Testis (tissue), 3 donors: ENCODE measurements around the gene GNL2. TPM values are rescaled to one million over a fixed set of nuclear protein-coding genes. Genes with fewer than 3 reads are reported as not detected.
"Not testable (repeated sequence)": the region's sequence is repeated elsewhere in the genome, so short reads cannot be mapped to it uniquely, and the experiment has no call there.

Experiments
- DNase-seq: peaks from one replicate; pipeline ENCODE4 v3.0.0-alpha.2; 2019
- H3K27ac ChIP-seq, 2 donors: fragments of 200-600 bp; sonication (generic); one replicate each; pipeline ENCODE4 v1.5.1; 2019
- H3K27me3 ChIP-seq: fragments of 200-600 bp; sonication (generic); one replicate; pipeline ENCODE4 v1.5.1; 2019
- H3K36me3 ChIP-seq: fragments of 200-600 bp; sonication (generic); one replicate; pipeline ENCODE4 v1.5.1; 2017; ENCODE audit warnings: low read depth; ENCODE audit errors: missing control alignments
- H3K4me1 ChIP-seq: fragments of 200-600 bp; sonication (generic); one replicate; pipeline ENCODE4 v1.5.1; 2019
- H3K4me3 ChIP-seq, 2 donors: fragments of 200-600 bp; sonication (generic); one replicate each; pipeline ENCODE4 v1.5.1; 2017 to 2019
- H3K9me3 ChIP-seq: fragments of 200-600 bp; sonication (generic); one replicate; pipeline ENCODE4 v1.5.1; 2017
- CTCF ChIP-seq, 3 experiments: fragments of 450-650 bp in 2 of 3; fragments of 200-600 bp in 1 of 3; sonication (generic) in 1 of 3; IDR thresholded peaks; one replicate each; pipeline ENCODE4 v1.5.1; 2016 to 2019; ENCODE audit warnings: antibody characterized with exemption in 3 of 3, mild to moderate bottlenecking in 2 of 3, moderate library complexity in 1 of 3
- POLR2A ChIP-seq: fragments of 450-650 bp; IDR thresholded peaks from one replicate; pipeline ENCODE4 v1.6.1; 2017; ENCODE audit warnings: antibody characterized with exemption, mild to moderate bottlenecking, moderate library complexity
- WGBS, 2 donors: methylation state at CpG; one replicate each; pipeline ENCODE4 v1.1.5; 2018; 5-methylcytosine and 5-hydroxymethylcytosine counted together
- intact Hi-C: fragments of 100-400 bp; cut with DNase I; formaldehyde crosslinking; loops from one replicate; pipeline ENCODE4 v1.15.1; 2023; ENCODE audit warnings: low total_unique reads
- polyA plus RNA-seq: library from polyadenylated mRNA; stranded (reverse); fragments of 350-450 nt; fragmentation: Illumina TruSeq; extraction: RNeasy Lipid Tissue Mini Kit (QIAGEN cat#74804); gene quantifications from one replicate; pipeline ENCODE4 v1.2.3, GENCODE V29; 2014; ENCODE audit warnings: low read depth, low replicate concordance; ENCODE audit not compliant: insufficient read depth
- total RNA-seq, 2 donors: library from RNA; depleted of rRNA; stranded (reverse); fragments of >200 nt; gene quantifications; one replicate each; pipeline ENCODE4 v1.2.3, GENCODE V29; 2016

The GNL2 gene
- total and polyA plus RNA-seq, 3 donors from 2014 or later = 34.4 to 78.7 (median 57.4) TPM

GRCh38 chr1:37562984-37563383 is 32.8 kb downstream of the GNL2 start:
- no peak for DNase-seq
- intact Hi-C loops = no loop called here
- WGBS, 2 donors = 84 to 85% methylated on average over 1 of the region's 1 CpG
- Histone ChIP-seq H3K27me3 (no peaks in the 10 kb centered on the region), H3K36me3 (no peaks in the 10 kb centered on the region), H3K27ac (no peak overlapping the region), H3K9me3 (no peaks in the 10 kb centered on the region), H3K4me1 (peaks cover 6% of the 10 kb centered on the region), H3K4me3 (no peak overlapping the region)
- no peak for TF ChIP-seq CTCF (IDR thresholded peaks at IDR 0.05)
- TF ChIP-seq POLR2A = no peak

GRCh38 chr1:37561133-37562132 is 34.3 kb downstream of the GNL2 start:
- WGBS, 2 donors = 94 to 95% methylated on average over 16 to 21 of the region's 21 CpGs
- Histone ChIP-seq H3K27ac (no peak overlapping the region), H3K36me3 (no peaks in the 10 kb centered on the region), H3K4me3 (no peak overlapping the region), H3K9me3 (no peaks in the 10 kb centered on the region), H3K27me3 (no peaks in the 10 kb centered on the region), H3K4me1 (peaks cover 11% of the 10 kb centered on the region)
- intact Hi-C loops = no loop called here
- no peak for DNase-seq
- TF ChIP-seq CTCF (IDR thresholded peaks at IDR 0.05) (peak in 2 of 3 experiments; percentile 20 to 35), POLR2A (no peak)

- no peak for TF ChIP-seq POLR2A
- no peak for TF ChIP-seq CTCF (IDR thresholded peaks at IDR 0.05)
- intact Hi-C loops = no loop called here
- Histone ChIP-seq H3K27ac (peak overlapping the region; percentile 41 to 44), H3K27me3 (no peaks in the 10 kb centered on the region), H3K9me3 (no peaks in the 10 kb centered on the region), H3K4me3 (no peak overlapping the region), H3K36me3 (no peaks in the 10 kb centered on the region), H3K4me1 (peaks cover 16% of the 10 kb centered on the region)
- 68 to 83% methylated on average over 9 to 10 of the region's 10 CpGs for WGBS, 2 donors
- DNase-seq = no peak
Observed at GRCh38 chr1:37560401-37561132, 35.2 kb downstream of the GNL2 start.

- H3K27ac ChIP-seq = peak overlapping the region; percentile 41 to 44
- WGBS, 2 donors = 46 to 63% methylated on average over 11 to 12 of the region's 12 CpGs
- H3K36me3 ChIP-seq, intact Hi-C loops, H3K27me3 ChIP-seq, H3K9me3 ChIP-seq, H3K4me3 ChIP-seq: not testable (repeated sequence)
- peak; percentile 35 for DNase-seq
- H3K4me1 ChIP-seq = peaks cover 16% of the 10 kb centered on the region
Observed at GRCh38 chr1:37559957-37560379, 35.8 kb downstream of the GNL2 start.

- Histone ChIP-seq H3K4me3 (no peak overlapping the region), H3K4me1 (peaks cover 16% of the 10 kb centered on the region), H3K9me3 (no peaks in the 10 kb centered on the region), H3K27me3 (no peaks in the 10 kb centered on the region), H3K36me3 (no peaks in the 10 kb centered on the region), H3K27ac (peak overlapping the region; percentile 41 to 44)
- 86 to 87% methylated on average over 5 to 7 of the region's 7 CpGs for WGBS, 2 donors
- no peak for DNase-seq
- TF ChIP-seq POLR2A = no peak
- TF ChIP-seq CTCF (IDR thresholded peaks at IDR 0.05) = no peak
- intact Hi-C loops = no loop called here
Observed at GRCh38 chr1:37559080-37559479, 36.7 kb downstream of the GNL2 start.
